GM18909 (cell line): Measurements from ENCODE around the gene SRP54.
A peak's percentile ranks its signal among the peaks of the same experiment; 100 is the strongest.
"Not testable (repeated sequence)": the region's sequence is repeated elsewhere in the genome, so short reads cannot be mapped to it uniquely, and the experiment has no call there.

Source experiments
- ATAC-seq: cut with Tn5 transposase; IDR thresholded peaks from one replicate; pipeline ENCODE4 v1.9.1; 2021; ENCODE audit warnings: mild to moderate bottlenecking; ENCODE audit not compliant: unreplicated experiment, poor library complexity

SRP54 gene

GRCh38 chr14:35044939-35045797, 62.4 kb downstream of the SRP54 start:
- no peak for ATAC-seq

GRCh38 chr14:35045798-35046047, 62.9 kb downstream of the SRP54 start:
- no peak for ATAC-seq

- ATAC-seq, result peak; percentile 94
Observed at GRCh38 chr14:35046048-35046750, 63.4 kb downstream of the SRP54 start, which contains the start of gene FAM177A1. Gene FAM177A1 (plus strand): TSS chr14:35046272. CDS start chr14:35046464, 192 bp downstream.

GRCh38 chr14:35046751-35047536, 64.2 kb downstream of the SRP54 start:
- peak; percentile 23 for ATAC-seq

GRCh38 chr14:35047976-35048513, 65.3 kb downstream of the SRP54 start:
- ATAC-seq, result no peak

- no peak for ATAC-seq
Observed at GRCh38 chr14:35050652-35051051, 67.9 kb downstream of the SRP54 start.

- no peak for ATAC-seq
Observed at GRCh38 chr14:35051796-35052195, 69.0 kb downstream of the SRP54 start.

GRCh38 chr14:35052637-35053036, 69.8 kb downstream of the SRP54 start:
- ATAC-seq, result no peak

- not testable (repeated sequence) for ATAC-seq
Observed at GRCh38 chr14:35061113-35061791, 78.5 kb downstream of the SRP54 start.

- ATAC-seq, result not testable (repeated sequence)
Observed at GRCh38 chr14:35065731-35066130, 82.9 kb downstream of the SRP54 start.

GRCh38 chr14:35068238-35069012, 85.6 kb downstream of the SRP54 start:
- no peak for ATAC-seq

GRCh38 chr14:35072226-35072625, 89.4 kb downstream of the SRP54 start:
- ATAC-seq, result no peak

- ATAC-seq, result no peak
Observed at GRCh38 chr14:35073486-35073885, 90.7 kb downstream of the SRP54 start.

GRCh38 chr14:35078082-35078481, 95.3 kb downstream of the SRP54 start:
- no peak for ATAC-seq
